ENCODE data around the gene G0S2. TPM values are rescaled to one million over a fixed set of nuclear protein-coding genes. Genes with fewer than 3 reads are reported as not detected.

G0S2 gene
- total and polyA plus RNA-seq, 8 donors: 10.6 to 89.1 (median 36.7) TPM

GRCh38 chr1:209670441-209671082 lies 4.7 kb upstream of the G0S2 start:
- Histone ChIP-seq H3K36me3 (no peaks in the 10 kb centered on the region), H3K9me3 (no peaks in the 10 kb centered on the region), H3K4me1 (peaks cover 13 to 50% of the 10 kb centered on the region in 2 donors), H3K27me3 (peaks cover 0 to 10% of the 10 kb centered on the region in 2 donors), H3K27ac (peak overlapping the region in 1 of 2 donors; percentile 24), H3K4me3 (no peak overlapping the region)
- DNase-seq: no peak
- TF ChIP-seq CTCF (IDR thresholded peaks at IDR 0.05): no peak
- ATAC-seq: no peak
- intact Hi-C loops (cut with DNase I): no loop called here

GRCh38 chr1:209672705-209673630 lies 2.2 kb upstream of the G0S2 start:
- no peak for TF ChIP-seq CTCF (IDR thresholded peaks at IDR 0.05)
- no peaks in the 10 kb centered on the region for H3K9me3 ChIP-seq
- peak overlapping the region in 1 of 2 donors; percentile 84 for H3K27ac ChIP-seq
- H3K36me3 ChIP-seq: no peaks in the 10 kb centered on the region
- DNase-seq (no peak), ATAC-seq (peak; percentile 3)
- H3K4me1 ChIP-seq: peaks cover 19 to 64% of the 10 kb centered on the region in 2 donors
- H3K27me3 ChIP-seq: peaks cover 4 to 34% of the 10 kb centered on the region in 2 donors
- intact Hi-C loops (cut with DNase I): no loop called here
- H3K4me3 ChIP-seq: peak overlapping the region in 1 of 2 donors; percentile 54

GRCh38 chr1:209673631-209674417 lies 1.4 kb upstream of the G0S2 start:
- TF ChIP-seq CTCF (IDR thresholded peaks at IDR 0.05): no peak
- peak overlapping the region in 1 of 2 donors; percentile 84 for H3K27ac ChIP-seq
- DNase-seq (peak in 1 of 4 donors; percentile 72), ATAC-seq (peak; percentile 22)
- peaks cover 4 to 36% of the 10 kb centered on the region in 2 donors for H3K27me3 ChIP-seq
- H3K36me3 ChIP-seq: no peaks in the 10 kb centered on the region
- H3K4me3 ChIP-seq: peak overlapping the region in 1 of 2 donors; percentile 54
- intact Hi-C loops (cut with DNase I): no loop called here
- no peaks in the 10 kb centered on the region for H3K9me3 ChIP-seq
- H3K4me1 ChIP-seq: peaks cover 19 to 62% of the 10 kb centered on the region in 2 donors

GRCh38 chr1:209675565-209676154 lies 448 bp downstream of the G0S2 start:
- peak overlapping the region in 1 of 2 donors; percentile 84 for H3K27ac ChIP-seq
- no peak for TF ChIP-seq CTCF (IDR thresholded peaks at IDR 0.05)
- H3K4me1 ChIP-seq: peaks cover 19 to 58% of the 10 kb centered on the region in 2 donors
- no peaks in the 10 kb centered on the region for H3K9me3 ChIP-seq
- no peaks in the 10 kb centered on the region for H3K36me3 ChIP-seq
- DNase-seq (peak in 3 of 4 donors; percentile 46 to 86 (median 49)), ATAC-seq (peak; percentile 62)
- peak overlapping the region; percentile 31 to 54 for H3K4me3 ChIP-seq
- intact Hi-C loops (cut with DNase I): no loop called here
- H3K27me3 ChIP-seq: peaks cover 4 to 49% of the 10 kb centered on the region in 2 donors
